ENCODE results near the gene SF3A1.

Gene SF3A1

GRCh38 chr22:30306627-30307011 lies 50.1 kb downstream of the SF3A1 start:
- peak; percentile 6 for TF ChIP-seq REST (IDR thresholded peaks at IDR 0.05; ENCODE audit: insufficient replicate concordance, low read depth)
- TF ChIP-seq CTCF (IDR thresholded peaks at IDR 0.05; ENCODE audit: insufficient read depth, low read length), result no peak
- H3K27ac ChIP-seq (replicated peaks), result peak overlapping the region; percentile 77
- no peaks in the 10 kb centered on the region for H3K27me3 ChIP-seq (ENCODE audit: insufficient read depth, poor library complexity, severe bottlenecking)
- H3K4me3 ChIP-seq (replicated peaks; ENCODE audit: insufficient read depth, low read length), result no peak overlapping the region
- no peak for DNase-seq (ENCODE audit: low read depth in 1 of 2, low spot score in 1 of 2)

- DNase-seq (ENCODE audit: low read depth in 1 of 2, low spot score in 1 of 2), result peak in 1 of 2 experiments; percentile 42
- Histone ChIP-seq H3K4me3 (replicated peaks; ENCODE audit: insufficient read depth, low read length) (no peak overlapping the region), H3K27ac (replicated peaks) (peak overlapping the region; percentile 77), H3K27me3 (ENCODE audit: insufficient read depth, poor library complexity, severe bottlenecking) (no peaks in the 10 kb centered on the region)
- TF ChIP-seq POLR2AphosphoS5 (IDR thresholded peaks at IDR 0.05; ENCODE audit: low read depth) (no peak), SPI1 (IDR thresholded peaks at IDR 0.05; ENCODE audit: borderline replicate concordance, low read depth) (no peak), GABPA (IDR thresholded peaks at IDR 0.05; ENCODE audit: low read depth) (no peak), CTCF (IDR thresholded peaks at IDR 0.05; ENCODE audit: insufficient read depth, low read length) (no peak), REST (IDR thresholded peaks at IDR 0.05; ENCODE audit: insufficient replicate concordance, low read depth) (no peak)
Observed at GRCh38 chr22:30305906-30306626, 50.6 kb downstream of the SF3A1 start.

GRCh38 chr22:30305519-30305905 lies 51.2 kb downstream of the SF3A1 start:
- peak overlapping the region; percentile 77 for H3K27ac ChIP-seq (replicated peaks)
- no peak overlapping the region for H3K4me3 ChIP-seq (replicated peaks; ENCODE audit: insufficient read depth, low read length)
- H3K27me3 ChIP-seq (ENCODE audit: insufficient read depth, poor library complexity, severe bottlenecking), result no peaks in the 10 kb centered on the region
- peak in 1 of 2 experiments; percentile 85 for DNase-seq (ENCODE audit: low read depth in 1 of 2, low spot score in 1 of 2)
- no peak for TF ChIP-seq POLR2AphosphoS5 (IDR thresholded peaks at IDR 0.05; ENCODE audit: low read depth)
- TF ChIP-seq REST (IDR thresholded peaks at IDR 0.05; ENCODE audit: insufficient replicate concordance, low read depth), result no peak
- no peak for TF ChIP-seq CTCF (IDR thresholded peaks at IDR 0.05; ENCODE audit: insufficient read depth, low read length)
- no peak for TF ChIP-seq GABPA (IDR thresholded peaks at IDR 0.05; ENCODE audit: low read depth)
- peak; percentile 69; the same call in 1 of the 2 replicates for TF ChIP-seq SPI1 (IDR thresholded peaks at IDR 0.05; ENCODE audit: borderline replicate concordance, low read depth)

Measured in HL-60 (cell line).